ENCODE data around the gene NRG2. TPM values are rescaled to one million over a fixed set of nuclear protein-coding genes. Genes with fewer than 3 reads are reported as not detected.

The NRG2 gene
- total RNA-seq, 1 experiment from 2014 or later, result 0.06 TPM

DNA sequence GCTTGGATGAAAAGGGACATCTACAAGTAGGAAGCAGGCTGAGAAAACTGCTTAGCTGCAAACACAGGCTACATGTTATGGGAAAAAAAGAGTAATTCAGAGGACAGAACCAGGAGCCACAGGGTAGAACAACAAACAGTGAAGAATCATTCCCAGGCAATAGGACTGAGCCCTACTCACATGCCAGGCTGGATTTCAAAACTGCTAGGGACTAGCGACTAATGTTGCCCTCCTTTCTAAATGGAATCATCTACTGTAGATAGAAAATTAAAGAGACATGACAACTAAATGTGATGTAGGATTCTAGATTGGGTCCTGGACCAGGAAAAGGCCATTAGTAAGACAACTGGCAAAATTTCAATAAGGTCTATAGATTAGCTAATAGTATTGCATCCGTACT is 15.3 kb downstream of the NRG2 start:
- no peak overlapping the region for H3K4me3 ChIP-seq
- no peak overlapping the region for H3K27ac ChIP-seq
- no peaks in the 10 kb centered on the region for H3K9me3 ChIP-seq (replicated peaks)
- no peaks in the 10 kb centered on the region for H3K4me1 ChIP-seq
- no peaks in the 10 kb centered on the region for H3K36me3 ChIP-seq
- DNase-seq, result no peak
- H3K27me3 ChIP-seq, result peaks cover 3% of the 10 kb centered on the region; the same call in 1 of the 2 replicates

DNA sequence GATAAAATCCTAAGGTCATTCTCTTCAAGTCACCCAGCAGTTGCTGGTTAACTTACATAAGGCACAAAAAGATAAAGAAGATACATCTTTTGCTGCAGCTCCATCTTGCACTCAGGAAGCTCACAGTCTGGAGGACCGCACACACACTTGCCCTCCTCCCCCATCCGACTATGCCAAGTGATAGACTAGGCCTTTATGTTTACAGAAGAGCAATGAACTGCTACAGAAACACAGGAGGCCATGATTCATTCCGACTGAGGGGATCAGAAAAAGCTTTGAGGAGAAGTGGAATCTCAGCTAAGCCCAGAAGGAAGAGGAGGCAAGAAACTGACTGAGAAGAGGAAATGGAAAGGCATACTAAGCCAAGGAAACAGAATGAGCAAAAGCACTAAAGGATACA is 17.4 kb downstream of the NRG2 start:
- Histone ChIP-seq H3K36me3 (no peaks in the 10 kb centered on the region), H3K4me1 (no peaks in the 10 kb centered on the region), H3K9me3 (replicated peaks) (no peaks in the 10 kb centered on the region), H3K27ac (no peak overlapping the region), H3K4me3 (no peak overlapping the region), H3K27me3 (peaks cover 3% of the 10 kb centered on the region)
- DNase-seq, result no peak

DNA sequence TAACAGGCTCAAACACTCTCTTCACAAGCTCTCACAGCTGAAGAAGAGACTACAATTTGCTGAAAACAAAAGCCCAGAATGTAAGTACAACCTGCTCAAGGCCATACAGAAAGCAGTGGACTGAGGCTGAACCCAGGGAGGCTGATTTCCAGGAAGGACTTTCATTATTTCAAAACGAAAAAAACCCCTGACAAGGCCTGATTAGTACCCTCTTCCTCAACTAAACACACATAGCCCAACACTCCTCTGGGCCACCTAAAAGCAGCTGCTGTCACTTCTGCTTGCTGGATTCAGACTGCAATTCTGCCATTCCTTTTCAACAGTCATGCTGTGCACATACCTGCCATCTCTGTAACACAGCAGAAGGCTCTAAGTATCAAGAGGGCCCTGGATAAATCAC is 18.2 kb downstream of the NRG2 start:
- Histone ChIP-seq H3K4me1 (no peaks in the 10 kb centered on the region), H3K27ac (no peak overlapping the region), H3K9me3 (replicated peaks) (no peaks in the 10 kb centered on the region), H3K4me3 (no peak overlapping the region), H3K36me3 (no peaks in the 10 kb centered on the region), H3K27me3 (no peaks in the 10 kb centered on the region; the same call in 1 of the 2 replicates)
- DNase-seq, result no peak

DNA sequence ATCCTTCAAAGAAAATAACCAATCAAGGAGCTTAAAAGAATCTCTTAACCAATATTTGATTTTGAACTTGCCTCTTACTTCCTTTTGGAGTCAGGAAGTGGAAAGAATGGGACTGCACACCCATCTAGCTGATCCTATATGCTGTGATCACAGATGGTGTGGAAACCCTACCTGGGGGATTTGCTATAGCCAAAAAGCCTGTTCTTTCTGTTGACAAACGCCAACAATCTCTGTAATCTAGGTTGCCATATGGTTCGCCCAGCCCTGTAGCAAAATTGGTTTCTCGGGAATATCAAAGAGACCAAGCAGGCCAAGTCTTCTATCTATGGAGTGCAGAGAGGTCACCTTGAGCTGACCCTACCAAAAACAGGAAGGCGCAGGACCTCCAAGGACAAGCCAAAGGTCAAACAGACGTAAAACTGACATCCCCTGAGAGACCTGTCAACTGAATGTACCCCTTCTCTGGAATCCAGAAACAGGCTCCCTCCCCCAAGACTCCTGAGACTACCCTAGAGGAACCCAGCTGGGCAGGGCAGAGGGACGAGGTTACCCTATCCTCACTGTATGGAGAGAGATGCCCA is 19.4 kb downstream of the NRG2 start:
- H3K27ac ChIP-seq, result no peak overlapping the region
- H3K27me3 ChIP-seq, result no peaks in the 10 kb centered on the region; the same call in 1 of the 2 replicates
- no peak overlapping the region for H3K4me3 ChIP-seq
- H3K4me1 ChIP-seq, result no peaks in the 10 kb centered on the region
- no peaks in the 10 kb centered on the region for H3K9me3 ChIP-seq (replicated peaks)
- H3K36me3 ChIP-seq, result no peaks in the 10 kb centered on the region
- DNase-seq, result no peak

DNA sequence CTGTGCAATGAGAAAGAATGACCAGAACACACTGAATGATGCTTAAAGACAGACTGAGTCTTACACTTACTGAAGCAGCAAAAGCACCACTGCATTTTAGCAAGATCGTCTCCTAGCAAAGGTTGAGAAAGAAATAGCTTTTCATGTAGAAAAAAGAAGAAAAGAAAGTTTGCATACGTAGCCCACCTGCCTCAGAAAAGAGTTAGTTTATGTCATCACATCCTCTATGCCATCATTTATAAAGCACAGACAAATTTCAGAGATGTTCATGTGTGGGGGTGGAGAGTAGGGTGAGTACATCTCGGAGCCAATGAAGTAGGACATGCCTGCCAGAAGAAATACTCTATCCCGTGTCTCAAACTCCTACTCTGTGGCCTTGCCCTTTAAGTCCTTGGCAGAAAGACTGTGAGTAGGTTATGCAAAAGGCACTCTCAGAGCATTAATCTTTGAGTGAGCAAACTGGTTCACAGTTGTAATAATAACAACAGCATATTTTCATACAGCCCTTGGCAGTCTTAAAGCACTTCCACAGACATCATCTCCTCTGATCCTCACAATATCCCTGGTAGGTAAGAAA is 22.4 kb downstream of the NRG2 start:
- no peaks in the 10 kb centered on the region for H3K4me1 ChIP-seq
- H3K9me3 ChIP-seq (replicated peaks), result no peaks in the 10 kb centered on the region
- H3K36me3 ChIP-seq, result no peaks in the 10 kb centered on the region
- H3K4me3 ChIP-seq, result no peak overlapping the region
- DNase-seq, result no peak
- H3K27me3 ChIP-seq, result no peaks in the 10 kb centered on the region; the same call in 1 of the 2 replicates
- no peak overlapping the region for H3K27ac ChIP-seq

DNA sequence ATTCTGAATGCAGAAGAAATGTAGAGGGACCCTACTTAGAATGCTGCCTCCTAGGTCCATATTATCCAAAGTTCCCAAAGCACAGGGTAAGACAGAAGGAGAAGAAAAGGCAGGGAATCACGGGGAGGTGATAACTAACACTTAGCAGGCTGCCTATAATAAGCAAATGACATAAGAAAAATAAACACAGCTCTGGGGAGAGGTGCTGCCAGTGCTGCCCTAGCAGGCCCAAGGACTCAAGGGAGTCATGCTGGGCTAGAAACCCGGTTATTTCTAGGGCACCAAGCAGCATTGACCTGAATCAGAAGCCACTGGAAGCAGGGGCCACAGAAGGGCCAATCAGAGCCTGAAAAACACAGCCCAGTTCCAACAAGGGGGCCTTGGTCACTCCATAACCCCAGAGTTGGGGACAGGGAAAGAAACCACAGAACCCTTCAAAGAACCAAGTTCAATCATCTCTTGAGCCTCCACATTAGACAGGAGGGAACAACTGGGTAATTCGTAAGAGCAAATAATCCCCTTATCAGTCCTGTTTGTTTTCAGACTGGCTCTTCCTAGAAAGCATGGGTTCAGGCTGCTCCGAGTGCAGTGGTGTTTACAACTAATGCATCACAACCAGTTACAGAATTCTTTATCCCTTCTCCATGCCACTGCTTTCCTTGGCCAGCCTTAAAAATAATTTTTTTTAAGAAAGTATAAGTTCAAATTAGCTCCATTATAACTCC is 24.0 kb downstream of the NRG2 start:
- Histone ChIP-seq H3K27me3 (peaks cover 8% of the 10 kb centered on the region), H3K36me3 (no peaks in the 10 kb centered on the region), H3K4me1 (no peaks in the 10 kb centered on the region), H3K27ac (no peak overlapping the region), H3K4me3 (no peak overlapping the region), H3K9me3 (replicated peaks) (no peaks in the 10 kb centered on the region)
- no peak for DNase-seq

DNA sequence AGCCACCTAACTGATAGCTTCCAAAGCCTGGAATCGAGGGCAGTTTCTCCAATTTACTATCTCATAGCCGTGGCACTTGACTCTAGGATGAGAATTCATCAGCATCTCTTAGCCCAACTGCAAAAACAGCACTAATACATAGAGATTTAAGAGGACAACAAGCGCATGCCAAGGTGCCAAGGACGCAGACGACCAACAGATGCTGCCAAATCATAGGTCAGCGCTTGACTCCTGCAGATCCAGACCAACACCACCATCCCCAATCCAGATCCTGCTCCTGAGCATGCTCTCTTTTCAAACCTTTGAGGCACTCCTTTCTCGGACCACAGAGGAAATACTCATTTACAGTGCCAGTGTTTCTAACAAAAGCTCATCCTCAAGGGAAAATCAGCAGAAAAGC is 24.6 kb downstream of the NRG2 start:
- Histone ChIP-seq H3K4me3 (no peak overlapping the region), H3K36me3 (no peaks in the 10 kb centered on the region), H3K27me3 (peaks cover 8% of the 10 kb centered on the region), H3K27ac (no peak overlapping the region), H3K4me1 (no peaks in the 10 kb centered on the region), H3K9me3 (replicated peaks) (no peaks in the 10 kb centered on the region)
- no peak for DNase-seq

DNA sequence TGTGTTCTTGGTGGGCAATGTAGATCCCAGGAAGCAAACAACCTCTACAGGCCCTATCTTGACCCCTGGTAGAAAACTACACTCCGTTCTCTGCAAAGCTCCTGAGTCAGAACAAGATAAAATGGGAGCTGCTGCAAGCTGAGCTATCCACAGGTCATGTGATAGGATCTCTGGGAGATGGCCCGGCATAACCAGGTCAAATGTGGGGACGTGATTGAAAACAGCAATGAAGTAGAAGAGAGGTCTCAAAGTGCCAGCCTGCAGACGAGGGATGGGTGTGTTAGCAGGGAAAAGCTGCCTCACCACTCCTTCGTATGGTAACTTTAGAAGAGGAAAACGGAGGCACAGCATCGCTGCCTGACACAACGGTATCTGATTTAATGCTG is 25.0 kb downstream of the NRG2 start:
- Histone ChIP-seq H3K4me1 (no peaks in the 10 kb centered on the region), H3K4me3 (no peak overlapping the region), H3K9me3 (replicated peaks) (no peaks in the 10 kb centered on the region), H3K36me3 (no peaks in the 10 kb centered on the region), H3K27me3 (peaks cover 8% of the 10 kb centered on the region), H3K27ac (no peak overlapping the region)
- no peak for DNase-seq

DNA sequence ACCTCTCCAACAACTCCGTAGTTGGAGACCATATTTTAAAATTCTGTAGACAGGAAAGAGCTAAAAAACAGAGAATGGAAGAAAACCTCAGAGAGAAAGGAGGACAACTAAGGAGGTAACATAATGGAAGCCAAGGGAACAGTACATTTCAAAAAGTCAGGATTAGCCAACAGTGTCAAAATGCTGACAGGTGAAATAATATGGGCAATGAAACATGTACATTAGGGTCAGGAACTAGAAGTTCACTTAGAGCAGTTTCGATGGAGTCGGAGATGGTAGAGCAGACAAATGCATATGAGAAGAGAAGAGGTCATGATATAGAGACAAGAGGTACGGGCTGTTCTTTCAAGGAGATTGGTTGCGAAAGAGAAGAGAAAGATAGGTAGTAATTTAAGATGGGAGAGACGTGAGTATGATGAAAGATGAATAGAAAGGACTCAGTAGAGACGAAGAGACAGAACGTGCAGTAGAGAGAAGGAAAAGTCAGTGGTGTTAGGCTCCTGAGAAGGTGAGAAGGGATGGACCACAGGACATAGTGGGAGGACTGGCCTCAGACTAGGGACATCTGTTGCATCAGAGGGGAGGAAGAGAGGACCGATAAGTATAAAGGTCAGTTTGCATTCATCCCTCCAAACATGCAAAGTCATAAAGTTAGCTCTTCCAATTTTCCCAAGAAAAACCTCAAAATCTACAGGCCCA is 25.6 kb downstream of the NRG2 start:
- DNase-seq, result no peak
- H3K4me3 ChIP-seq, result no peak overlapping the region
- H3K9me3 ChIP-seq (replicated peaks), result no peaks in the 10 kb centered on the region
- H3K4me1 ChIP-seq, result no peaks in the 10 kb centered on the region
- H3K36me3 ChIP-seq, result no peaks in the 10 kb centered on the region
- H3K27ac ChIP-seq, result no peak overlapping the region
- peaks cover 10% of the 10 kb centered on the region for H3K27me3 ChIP-seq

DNA sequence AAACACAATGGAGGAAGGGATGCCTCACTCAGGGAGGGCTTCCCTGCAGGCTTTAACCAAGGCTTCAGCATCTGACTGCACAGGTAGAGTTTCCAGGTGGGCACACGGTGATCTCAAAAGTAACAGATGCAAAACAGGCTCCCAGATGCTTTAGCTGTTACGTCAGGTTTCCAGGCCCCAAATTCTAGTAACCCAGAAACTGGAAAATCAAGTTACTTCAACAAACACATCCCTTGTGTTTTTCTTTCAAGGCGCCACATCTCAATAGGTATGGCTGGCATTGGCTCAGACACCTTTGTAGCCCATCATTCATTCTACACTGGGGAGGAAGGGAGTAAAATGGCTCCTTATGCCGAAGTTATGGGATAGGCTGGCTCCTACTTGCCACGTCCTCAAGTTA is 27.4 kb downstream of the NRG2 start:
- no peak overlapping the region for H3K27ac ChIP-seq
- H3K36me3 ChIP-seq, result no peaks in the 10 kb centered on the region
- H3K4me3 ChIP-seq, result no peak overlapping the region
- no peak for DNase-seq
- no peaks in the 10 kb centered on the region for H3K4me1 ChIP-seq
- peaks cover 11% of the 10 kb centered on the region for H3K27me3 ChIP-seq
- no peaks in the 10 kb centered on the region for H3K9me3 ChIP-seq (replicated peaks)

DNA sequence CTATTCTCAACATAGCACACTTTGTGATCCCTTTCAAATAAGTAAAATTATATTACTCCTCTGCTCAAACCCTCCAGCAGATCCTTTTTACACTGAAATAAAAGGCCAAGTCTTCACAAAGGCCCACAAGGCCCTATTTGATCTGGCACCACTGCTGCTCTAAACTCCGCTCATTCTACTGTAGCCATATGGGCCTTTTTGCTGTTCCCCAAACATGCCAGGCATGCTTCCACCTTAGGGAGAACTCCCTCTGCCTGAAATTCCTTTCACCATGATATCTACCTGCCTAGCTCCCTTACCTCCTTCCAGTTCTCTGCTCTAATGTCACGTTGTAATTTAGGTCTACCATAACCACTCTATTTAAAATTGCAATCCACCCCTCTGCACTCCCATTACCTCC is 28.3 kb downstream of the NRG2 start:
- Histone ChIP-seq H3K4me1 (no peaks in the 10 kb centered on the region), H3K4me3 (no peak overlapping the region), H3K27ac (no peak overlapping the region), H3K27me3 (peaks cover 11% of the 10 kb centered on the region), H3K36me3 (no peaks in the 10 kb centered on the region), H3K9me3 (replicated peaks) (no peaks in the 10 kb centered on the region)
- no peak for DNase-seq

DNA sequence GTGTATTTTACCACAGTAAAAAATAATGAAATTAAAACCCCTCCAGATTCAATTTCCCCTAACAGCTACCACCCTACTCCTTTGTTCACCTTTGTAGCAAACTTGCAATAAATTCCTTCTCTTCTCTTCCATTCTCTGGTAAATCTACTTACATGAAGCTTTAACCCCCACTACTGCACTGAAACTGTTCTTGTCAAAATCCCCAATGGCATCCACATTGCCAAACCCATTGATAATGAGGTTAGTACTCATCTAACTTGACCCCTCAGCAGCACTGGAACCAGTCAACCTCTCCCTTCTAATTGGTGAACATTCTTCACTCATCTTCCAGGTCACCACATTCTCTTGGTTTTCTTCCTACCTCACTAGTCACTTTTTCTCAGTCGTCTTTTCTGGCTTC is 29.6 kb downstream of the NRG2 start:
- Histone ChIP-seq H3K27ac (no peak overlapping the region), H3K9me3 (replicated peaks) (no peaks in the 10 kb centered on the region), H3K4me1 (no peaks in the 10 kb centered on the region), H3K36me3 (no peaks in the 10 kb centered on the region), H3K4me3 (no peak overlapping the region), H3K27me3 (peaks cover 11% of the 10 kb centered on the region)
- no peak for DNase-seq

DNA sequence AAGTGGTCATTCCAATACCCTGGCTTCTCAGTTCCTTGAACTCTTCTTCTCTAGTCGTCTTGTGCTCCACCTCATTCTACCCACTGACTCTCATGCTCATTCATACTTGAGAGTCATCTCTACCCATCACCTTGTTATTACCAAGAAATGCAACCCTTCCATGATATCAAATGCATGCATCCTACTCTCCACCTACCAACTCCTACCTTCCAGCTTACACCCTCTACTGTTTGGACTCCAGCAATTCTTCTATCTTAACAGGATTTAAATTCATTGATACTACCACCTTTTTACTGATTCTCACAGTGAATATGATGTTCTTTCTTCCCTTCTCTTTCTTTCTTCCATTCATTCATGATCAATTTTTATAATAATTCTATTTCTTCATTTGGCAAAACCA is 30.7 kb downstream of the NRG2 start:
- no peak overlapping the region for H3K27ac ChIP-seq
- no peak for DNase-seq
- H3K4me1 ChIP-seq, result no peaks in the 10 kb centered on the region
- no peaks in the 10 kb centered on the region for H3K36me3 ChIP-seq
- H3K27me3 ChIP-seq, result peaks cover 11% of the 10 kb centered on the region
- no peak overlapping the region for H3K4me3 ChIP-seq
- no peaks in the 10 kb centered on the region for H3K9me3 ChIP-seq (replicated peaks)

DNA sequence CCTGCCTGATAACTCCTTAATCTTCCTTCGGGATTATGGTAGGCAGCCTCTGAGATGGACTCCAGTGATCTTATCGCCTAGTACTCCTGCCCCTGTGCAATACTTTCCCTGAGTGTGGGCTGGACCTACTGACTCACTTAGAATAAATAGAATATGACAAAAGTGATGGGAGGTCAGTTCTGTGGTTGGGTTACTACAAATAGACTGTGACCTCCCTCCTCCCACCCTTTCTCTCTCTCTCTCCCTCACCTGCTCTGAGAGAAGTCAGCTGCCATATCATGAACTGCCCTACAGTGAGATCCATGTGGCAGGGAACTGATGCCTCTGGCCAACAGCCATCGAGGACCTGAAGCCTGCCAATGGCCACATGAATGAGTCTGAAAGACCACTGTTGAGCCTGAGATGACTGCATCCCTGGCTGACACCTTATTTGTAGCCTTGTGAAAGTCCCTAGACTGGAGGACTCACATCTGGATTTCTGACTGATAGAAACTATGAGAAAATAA is 31.7 kb downstream of the NRG2 start:
- Histone ChIP-seq H3K27ac (no peak overlapping the region), H3K9me3 (replicated peaks) (no peaks in the 10 kb centered on the region), H3K27me3 (peaks cover 11% of the 10 kb centered on the region), H3K4me1 (no peaks in the 10 kb centered on the region), H3K36me3 (no peaks in the 10 kb centered on the region), H3K4me3 (no peak overlapping the region)
- no peak for DNase-seq

DNA sequence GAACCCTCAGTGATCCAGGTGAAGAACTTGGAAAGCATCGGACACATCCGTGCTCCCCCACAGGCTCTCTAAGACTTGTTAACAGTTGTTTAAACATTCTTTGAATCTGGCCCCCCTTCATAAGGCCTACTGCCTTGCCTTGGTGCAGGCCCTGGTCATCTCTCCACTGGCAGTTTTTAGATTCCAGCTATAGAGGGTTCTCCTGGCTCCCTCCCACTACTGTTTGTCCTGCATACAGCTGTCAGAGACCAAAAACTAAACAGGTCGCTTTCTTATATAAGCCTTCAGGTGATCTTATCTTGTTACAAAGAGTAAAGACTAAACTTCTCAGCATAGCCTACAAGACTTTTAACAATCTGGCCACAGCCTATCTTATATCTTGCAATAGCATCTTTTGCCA is 32.3 kb downstream of the NRG2 start:
- H3K36me3 ChIP-seq, result no peaks in the 10 kb centered on the region
- no peak for DNase-seq
- no peak overlapping the region for H3K4me3 ChIP-seq
- H3K27me3 ChIP-seq, result peaks cover 11% of the 10 kb centered on the region
- H3K27ac ChIP-seq, result no peak overlapping the region
- no peaks in the 10 kb centered on the region for H3K9me3 ChIP-seq (replicated peaks)
- no peaks in the 10 kb centered on the region for H3K4me1 ChIP-seq
